NOMO-1 treated with dmso at 0.1 percent for 144 hours (cell line): ENCODE measurements around the gene CCDC78.

ENCODE experiments used
- DNase-seq: peaks from one replicate; lab custom pipeline; 2025; ENCODE audit not compliant: unreplicated experiment; lab: John Stamatoyannopoulos, UW

The CCDC78 gene

DNA sequence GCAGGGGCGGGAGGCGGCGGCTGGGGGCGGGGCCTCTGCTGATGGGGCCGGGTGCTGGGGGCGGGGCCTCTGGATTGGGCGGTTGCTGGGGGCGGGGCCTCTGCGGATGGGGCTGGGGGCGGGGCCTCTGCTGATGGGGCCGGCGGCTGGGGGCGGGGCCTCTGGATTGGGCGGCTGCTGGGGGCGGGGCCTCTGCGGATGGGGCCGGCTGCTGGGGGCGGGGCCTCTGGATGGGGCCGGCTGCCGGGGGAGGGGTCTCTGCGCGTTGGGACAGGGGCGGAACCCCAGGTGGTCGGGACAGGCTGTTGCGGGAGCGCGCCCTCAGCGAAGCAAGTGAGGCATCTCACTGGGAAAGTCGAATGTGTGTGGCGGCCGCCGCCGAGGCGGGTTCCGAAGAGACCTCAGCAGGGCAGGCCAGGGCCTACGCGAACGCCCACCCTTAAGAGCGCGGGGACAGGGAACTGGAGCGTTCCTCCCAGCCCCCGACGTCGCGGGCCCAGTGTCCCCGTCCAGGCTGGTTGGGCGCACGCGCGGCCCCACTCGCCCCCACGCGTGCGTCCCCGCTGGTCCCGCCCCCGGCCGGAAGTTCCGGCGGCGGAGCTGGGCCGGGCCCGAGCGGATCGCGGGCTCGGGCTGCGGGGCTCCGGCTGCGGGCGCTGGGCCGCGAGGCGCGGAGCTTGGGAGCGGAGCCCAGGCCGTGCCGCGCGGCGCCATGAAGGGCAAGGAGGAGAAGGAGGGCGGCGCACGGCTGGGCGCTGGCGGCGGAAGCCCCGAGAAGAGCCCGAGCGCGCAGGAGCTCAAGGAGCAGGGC lies 46.2 kb downstream of the CCDC78 start, which contains the start of gene STUB1:
STUB1 (plus strand) TSS at position 597 of the 811 bp plus-strand sequence; CDS start at position 713, 116 bp downstream.
- DNase-seq, result peak; percentile 76

DNA sequence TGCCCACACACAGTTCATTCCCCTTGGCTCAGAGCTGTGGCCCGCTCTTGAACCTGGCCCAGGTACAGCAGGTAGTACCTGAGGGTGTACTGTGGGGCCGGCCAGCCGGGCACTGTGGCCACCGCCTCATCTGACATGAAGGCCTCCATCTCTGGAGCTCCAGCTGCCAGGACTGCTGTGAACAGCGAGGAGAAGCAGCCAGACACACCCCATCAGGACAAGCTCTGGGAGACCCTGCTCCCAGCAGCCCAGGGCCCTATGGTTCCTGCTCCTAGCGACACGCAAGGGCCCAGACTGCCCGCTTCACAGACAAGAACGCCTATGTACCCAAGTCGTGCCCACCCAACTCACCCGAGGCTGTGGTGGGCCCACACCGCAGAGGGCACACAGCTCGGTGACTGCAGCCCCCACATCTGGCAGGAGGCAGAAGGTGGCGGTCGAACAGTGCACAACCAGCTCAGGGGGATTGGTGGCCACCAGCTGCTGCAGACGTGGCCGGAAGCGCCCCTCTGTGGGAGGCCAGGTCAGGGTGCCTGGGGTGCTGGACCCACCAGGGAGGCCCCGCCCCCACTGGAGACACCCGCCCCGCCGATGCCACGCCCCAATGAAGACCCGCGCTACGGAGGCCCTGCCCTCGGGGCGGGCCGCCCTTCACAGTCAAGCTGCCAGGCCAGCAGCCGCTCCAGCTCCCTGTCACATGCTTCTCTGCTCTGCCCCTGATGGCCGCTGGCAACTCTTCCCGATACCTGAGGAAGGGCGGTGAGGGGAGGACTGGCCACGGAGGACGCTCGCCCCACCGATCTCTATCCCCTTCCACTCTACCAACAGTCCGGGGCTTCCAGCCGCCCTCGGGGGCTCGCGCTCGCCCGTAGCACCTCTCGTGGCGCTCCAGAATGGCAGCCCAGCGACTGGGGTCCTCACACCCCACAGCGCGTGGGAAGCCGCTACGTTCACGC lies 47.1 kb downstream of the CCDC78 start:
- no peak for DNase-seq

DNA sequence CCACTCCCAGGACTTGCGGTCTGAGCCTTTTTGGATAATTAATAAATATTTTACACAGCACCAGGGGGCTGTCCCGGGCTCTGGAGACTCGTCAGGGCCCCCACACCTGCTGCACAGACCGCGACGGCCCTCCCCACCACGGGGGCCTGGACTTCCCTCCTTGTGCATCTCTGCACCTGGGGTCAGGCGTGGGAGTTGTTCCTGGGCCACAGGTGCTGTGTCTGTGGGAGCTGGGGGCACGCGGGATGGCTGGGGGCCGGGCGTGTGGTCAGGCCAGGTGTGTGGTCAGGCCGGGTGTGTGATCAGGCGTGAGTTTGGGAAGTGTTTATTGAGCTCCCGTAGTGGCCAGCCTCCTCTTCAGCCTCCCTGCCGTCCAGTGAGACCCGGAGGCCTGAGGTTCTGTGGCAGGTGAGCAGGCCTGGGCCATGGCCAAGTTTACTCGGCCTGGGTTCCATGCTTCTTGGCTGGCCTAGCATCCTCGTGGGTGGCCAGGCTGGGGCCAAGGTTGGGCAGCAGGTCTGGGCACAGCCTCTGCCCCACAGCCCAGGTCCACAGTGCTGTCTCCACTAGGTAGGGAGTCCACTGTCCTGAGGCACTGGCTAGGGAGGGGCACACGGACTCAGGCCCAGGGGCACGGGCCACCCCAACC lies 47.9 kb downstream of the CCDC78 start:
- DNase-seq, result no peak

- no peak for DNase-seq
Observed at GRCh38 chr16:677316-678190, 48.7 kb downstream of the CCDC78 start.

DNA sequence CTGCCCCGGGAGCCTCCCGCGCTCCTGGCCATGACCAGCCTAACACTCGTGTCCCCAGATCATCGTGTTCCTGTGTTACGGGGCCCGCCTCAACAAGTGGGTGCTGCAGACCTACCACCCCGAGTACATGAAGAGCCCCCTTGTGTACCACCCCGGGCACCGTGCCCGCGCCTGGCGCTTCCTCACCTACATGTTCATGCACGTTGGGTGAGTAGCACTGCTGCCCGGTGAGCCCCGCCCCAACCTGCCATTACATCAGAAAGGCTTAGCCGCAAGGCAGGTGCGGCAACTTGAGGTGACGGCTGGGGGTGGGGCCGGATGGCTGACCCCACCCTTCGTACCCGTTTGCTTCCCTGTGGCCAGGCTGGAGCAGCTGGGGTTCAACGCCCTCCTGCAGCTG lies 49.3 kb downstream of the CCDC78 start:
- no peak for DNase-seq

DNA sequence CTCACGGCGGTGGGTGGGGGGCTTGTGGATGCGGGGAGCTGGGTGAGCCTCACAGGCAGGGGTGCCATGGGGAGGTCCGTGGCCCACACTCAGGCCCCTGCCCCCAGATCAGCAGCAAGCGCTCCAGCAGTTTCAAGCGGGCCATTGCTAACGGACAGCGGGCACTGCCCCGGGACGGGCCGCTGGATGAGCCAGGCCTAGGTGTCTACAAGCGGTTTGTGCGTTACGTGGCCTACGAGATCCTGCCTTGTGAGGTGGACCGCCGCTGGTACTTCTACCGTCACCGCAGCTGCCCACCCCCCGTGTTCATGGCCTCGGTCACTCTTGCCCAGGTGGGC lies 49.7 kb downstream of the CCDC78 start:
- DNase-seq, result no peak

GRCh38 chr16:675884-676564 lies 50.2 kb downstream of the CCDC78 start:
- no peak for DNase-seq

- peak; percentile 13 for DNase-seq
Observed at GRCh38 chr16:674968-675883, 51.0 kb downstream of the CCDC78 start, which contains the start of gene RHBDL1. TSS of gene RHBDL1 (plus strand) at chr16:675671. CDS start at chr16:675791, 120 bp downstream.

DNA sequence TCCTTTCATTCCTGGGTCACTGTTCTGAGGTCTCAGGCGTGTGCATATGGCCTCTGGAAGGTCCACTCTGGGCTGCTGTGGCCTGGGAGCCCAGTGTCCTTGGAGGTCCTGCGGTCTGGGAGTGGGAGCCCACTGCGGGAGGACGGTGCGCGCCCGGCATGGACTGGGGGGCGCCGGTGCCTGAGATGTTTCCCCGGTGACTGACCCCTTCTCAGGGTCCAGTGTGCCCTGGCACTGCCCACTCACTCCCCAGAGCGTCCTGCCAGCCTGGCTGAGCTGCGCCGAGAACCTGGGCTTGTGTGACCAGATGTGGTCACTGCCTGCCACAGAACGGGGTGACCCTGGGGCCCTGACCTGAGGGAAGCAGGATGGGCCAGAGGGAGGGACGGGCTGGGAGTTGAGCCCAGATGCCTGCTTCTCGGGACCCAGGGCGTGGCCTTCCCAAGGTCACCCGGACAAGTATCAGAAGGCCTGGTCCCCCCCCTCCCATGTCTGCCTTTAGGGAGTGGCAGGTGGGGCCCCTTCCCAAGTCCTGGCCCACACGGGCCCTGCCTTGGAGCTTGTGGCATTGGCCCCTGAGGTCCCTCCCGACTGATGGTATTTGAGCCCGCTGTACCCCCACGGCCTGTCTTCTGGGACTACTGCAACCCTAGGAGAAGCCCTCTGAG lies 51.9 kb downstream of the CCDC78 start:
- DNase-seq, result no peak

- no peak for DNase-seq
Observed at GRCh38 chr16:673399-673991, 52.7 kb downstream of the CCDC78 start.

DNA sequence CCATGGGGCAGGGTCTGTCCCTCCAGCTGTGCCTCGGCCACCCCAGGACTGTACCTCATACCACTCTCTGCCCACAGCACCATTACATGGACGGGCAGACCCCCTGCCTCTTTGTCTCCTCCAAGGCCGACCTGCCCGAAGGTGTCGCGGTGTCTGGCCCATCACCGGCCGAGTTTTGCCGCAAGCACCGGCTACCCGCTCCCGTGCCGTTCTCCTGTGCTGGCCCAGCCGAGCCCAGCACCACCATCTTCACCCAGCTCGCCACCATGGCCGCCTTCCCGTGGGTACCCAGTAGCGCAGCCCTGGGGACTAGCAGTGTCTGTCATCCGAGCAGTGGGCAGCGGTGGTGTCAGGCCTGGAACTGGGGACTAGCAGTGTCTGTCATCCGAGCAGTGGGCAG lies 53.4 kb downstream of the CCDC78 start:
- DNase-seq, result no peak
